HG02981 (cell line): Measurements from ENCODE around the gene TFEC.

Source experiments
- ATAC-seq: cut with Tn5 transposase; IDR thresholded peaks from one replicate; pipeline ENCODE4 v1.9.1; 2021; ENCODE audit warnings: mild to moderate bottlenecking, moderate library complexity; ENCODE audit not compliant: unreplicated experiment

TFEC gene

GRCh38 chr7:115995701-115996100, 34.9 kb downstream of the TFEC start:
- ATAC-seq = no peak

- no peak for ATAC-seq
These were observed 42.2 kb downstream of the TFEC start for GRCh38 chr7:115988401-115988800.

- no peak for ATAC-seq
These were observed 43.1 kb downstream of the TFEC start for GRCh38 chr7:115987486-115987885.

- no peak for ATAC-seq
These were observed 46.5 kb downstream of the TFEC start for GRCh38 chr7:115984105-115984504.

- no peak for ATAC-seq
These were observed 50.4 kb downstream of the TFEC start for GRCh38 chr7:115980159-115980558.

GRCh38 chr7:115976651-115977050, 53.9 kb downstream of the TFEC start:
- ATAC-seq = no peak

GRCh38 chr7:115975766-115976165, 54.8 kb downstream of the TFEC start:
- ATAC-seq = no peak

GRCh38 chr7:115973406-115973805, 57.2 kb downstream of the TFEC start:
- no peak for ATAC-seq

- no peak for ATAC-seq
These were observed 59.1 kb downstream of the TFEC start for GRCh38 chr7:115971506-115971905.

- no peak for ATAC-seq
These were observed 62.0 kb downstream of the TFEC start for GRCh38 chr7:115968596-115968995.

- no peak for ATAC-seq
These were observed 62.4 kb downstream of the TFEC start for GRCh38 chr7:115968171-115968570.

- no peak for ATAC-seq
These were observed 64.6 kb downstream of the TFEC start for GRCh38 chr7:115965796-115966475.

- ATAC-seq = no peak
These were observed 65.3 kb downstream of the TFEC start for GRCh38 chr7:115965236-115965635.

GRCh38 chr7:115964799-115965198, 65.8 kb downstream of the TFEC start:
- no peak for ATAC-seq

- ATAC-seq = no peak
These were observed 68.2 kb downstream of the TFEC start for GRCh38 chr7:115962340-115962739.

GRCh38 chr7:115953592-115954255, 76.8 kb downstream of the TFEC start:
- ATAC-seq = no peak

- ATAC-seq = no peak
These were observed 77.7 kb downstream of the TFEC start for GRCh38 chr7:115952832-115953231.

- ATAC-seq = no peak
These were observed 79.0 kb downstream of the TFEC start for GRCh38 chr7:115951547-115951946.

GRCh38 chr7:115941703-115942268, 88.8 kb downstream of the TFEC start:
- no peak for ATAC-seq

- no peak for ATAC-seq
These were observed 90.0 kb downstream of the TFEC start for GRCh38 chr7:115940460-115941060.

- ATAC-seq = no peak
These were observed 92.6 kb downstream of the TFEC start for GRCh38 chr7:115937960-115938359.

GRCh38 chr7:115933471-115933870, 97.1 kb downstream of the TFEC start:
- no peak for ATAC-seq
